HepG2 (cell line): ENCODE results near the gene ZNF17. TPM values are rescaled to one million over a fixed set of nuclear protein-coding genes. Genes with fewer than 3 reads are reported as not detected.

Experiments
- BHLHE40 ChIP-seq: IDR thresholded peaks from 2 replicates; pipeline ENCODE4 v1.6.1; 2011; ENCODE audit warnings: low read length, improper control_type of control experiment
- CHD2 ChIP-seq: IDR thresholded peaks from 2 replicates; pipeline ENCODE4 v1.6.1; 2011; ENCODE audit warnings: low read depth, low read length, improper control_type of control experiment
- HMG20B ChIP-seq: conservative IDR thresholded peaks from 2 replicates; pipeline ENCODE4 v1.6.1; 2016; ENCODE audit warnings: missing genetic modification reagents, missing compliant biosample characterization
- HOXA5 ChIP-seq: sonication (generic); formaldehyde crosslinking; IDR thresholded peaks from 2 replicates; pipeline ENCODE4 v1.4.0; 2020; ENCODE audit warnings: missing genetic modification reagents
- JARID2 ChIP-seq: sonication (generic); formaldehyde crosslinking; IDR thresholded peaks from 2 replicates; pipeline ENCODE4 v1.8.1; 2023; ENCODE audit warnings: missing genetic modification reagents, inconsistent platforms; ENCODE audit not compliant: insufficient replicate concordance
- JUN ChIP-seq: sonication (generic); formaldehyde crosslinking; IDR thresholded peaks from 2 replicates; pipeline ENCODE4 v1.4.0; 2020; ENCODE audit warnings: mild to moderate bottlenecking, missing genetic modification reagents
- MED13 ChIP-seq: sonication (generic); formaldehyde crosslinking; IDR thresholded peaks from 2 replicates; pipeline ENCODE4 v1.5.0; 2020; ENCODE audit warnings: missing genetic modification reagents
- NCOA5 ChIP-seq: sonication (generic); formaldehyde crosslinking; IDR thresholded peaks from 2 replicates; pipeline ENCODE4 v1.4.0; 2020; ENCODE audit warnings: missing genetic modification reagents
- SIN3B ChIP-seq: fragments of 150-350 bp; IDR thresholded peaks from 2 replicates; pipeline ENCODE4 v1.6.1; 2014; ENCODE audit warnings: low read length
- SMAD1 ChIP-seq: sonication (generic); formaldehyde crosslinking; IDR thresholded peaks from 2 replicates; pipeline ENCODE4 v1.4.0; 2020; ENCODE audit warnings: missing genetic modification reagents, low read depth, mild to moderate bottlenecking, borderline replicate concordance
- SRSF1 ChIP-seq: fragments of 200-400 bp; formaldehyde crosslinking; optimal IDR thresholded peaks from 2 replicates; pipeline ENCODE3; 2017; ENCODE audit warnings: mild to moderate bottlenecking, low read depth, low read length, moderate library complexity
- SRSF4 ChIP-seq: fragments of 200-400 bp; formaldehyde crosslinking; IDR thresholded peaks from one replicate; pipeline ENCODE4 v1.6.1; 2018; ENCODE audit warnings: mild to moderate bottlenecking, low read depth, low read length, moderate library complexity; ENCODE audit not compliant: poor library complexity, severe bottlenecking
- TBL1XR1 ChIP-seq: fragments of 150-350 bp; IDR thresholded peaks from 2 replicates; pipeline ENCODE4 v1.6.1; 2014; ENCODE audit warnings: borderline replicate concordance, low read length; ENCODE audit not compliant: partially characterized antibody
- TEAD2 ChIP-seq: sonication (generic); formaldehyde crosslinking; IDR thresholded peaks from 2 replicates; pipeline ENCODE4 v1.9.0; 2021; ENCODE audit warnings: missing genetic modification reagents
- TSC22D2 ChIP-seq: sonication (generic); formaldehyde crosslinking; IDR thresholded peaks from 2 replicates; pipeline ENCODE4 v1.5.1; 2020; ENCODE audit warnings: missing genetic modification reagents, mild to moderate bottlenecking, borderline replicate concordance
- ZFP90 ChIP-seq: sonication (generic); formaldehyde crosslinking; IDR thresholded peaks from 2 replicates; pipeline ENCODE4 v1.8.0; 2022; ENCODE audit warnings: missing genetic modification reagents, mild to moderate bottlenecking, inconsistent platforms, borderline replicate concordance
- ZKSCAN1 ChIP-seq: fragments of 150-350 bp; IDR thresholded peaks from 2 replicates; pipeline ENCODE4 v1.6.1; 2014; ENCODE audit warnings: low read length
- ZNF30 ChIP-seq: sonication (generic); formaldehyde crosslinking; IDR thresholded peaks from 2 replicates; pipeline ENCODE4 v1.5.0; 2020; ENCODE audit warnings: mild to moderate bottlenecking, missing genetic modification reagents
- ZNF546 ChIP-seq: sonication (generic); formaldehyde crosslinking; conservative IDR thresholded peaks from 2 replicates; pipeline ENCODE4 v1.8.1; 2023; ENCODE audit warnings: mild to moderate bottlenecking, missing genetic modification reagents
- ZNF547 ChIP-seq: sonication (generic); formaldehyde crosslinking; IDR thresholded peaks from 2 replicates; pipeline ENCODE4 v1.5.1; 2020; ENCODE audit warnings: mild to moderate bottlenecking, missing genetic modification reagents
- ZNF567 ChIP-seq: sonication (generic); formaldehyde crosslinking; IDR thresholded peaks from 2 replicates; pipeline ENCODE4 v1.8.1; 2023; ENCODE audit warnings: mild to moderate bottlenecking, missing genetic modification reagents, borderline replicate concordance
- ZNF629 ChIP-seq: sonication (generic); formaldehyde crosslinking; conservative IDR thresholded peaks from 2 replicates; pipeline ENCODE4 v1.5.0; 2020; ENCODE audit warnings: missing genetic modification reagents
- ZNF720 ChIP-seq: sonication (generic); formaldehyde crosslinking; IDR thresholded peaks from 2 replicates; pipeline ENCODE4 v1.4.0; 2020; ENCODE audit warnings: missing genetic modification reagents
- polyA plus RNA-seq, 8 experiments: library from polyadenylated mRNA; depleted of rRNA in 3 of 8; stranded (reverse) in 7 of 8; unstranded in 1 of 8; fragments of >200 nt; fragmentation: Illumina TruSeq in 4 of 8; extraction: Trizol in 4 of 8; gene quantifications; 2 replicates each; pipeline versions ENCODE4 v1.2.1 to v1.2.3, GENCODE V29; 2011 to 2016; ENCODE audit warnings: low read depth in 4 of 8, missing spikeins in 1 of 8, mixed read lengths in 1 of 8; ENCODE audit not compliant: insufficient read depth in 1 of 8
- total RNA-seq, 5 experiments: library from RNA; depleted of rRNA; stranded (reverse); fragments of >200 nt; fragmentation: Illumina TruSeq; extraction: Trizol; gene quantifications; 2 replicates each; pipeline ENCODE4 v1.2.3, GENCODE V29; 2016; ENCODE audit warnings: low read depth in 1 of 5
- TF ChIP-seq, protein P1 (sequence below): sonication (generic); formaldehyde crosslinking; IDR thresholded peaks from 2 replicates; pipeline ENCODE4 v1.8.0; 2022; ENCODE audit warnings: mild to moderate bottlenecking, missing genetic modification reagents, moderate library complexity
- TF ChIP-seq, protein P2 (sequence below): fragments of 450-650 bp; IDR thresholded peaks from 2 replicates; pipeline ENCODE4 v1.6.1; 2017
- TF ChIP-seq, protein P3 (sequence below): sonication (generic); formaldehyde crosslinking; IDR thresholded peaks from 2 replicates; pipeline ENCODE4 v1.5.1; 2020; ENCODE audit warnings: missing genetic modification reagents, mild to moderate bottlenecking, borderline replicate concordance
- TF ChIP-seq, protein P4 (sequence below): IDR thresholded peaks from 2 replicates; pipeline ENCODE4 v1.6.1; 2016; ENCODE audit warnings: mild to moderate bottlenecking

ZNF17 gene
- total and polyA plus RNA-seq, 2 of the 13 experiments (the other 11 are each of a cell fraction or from before 2014, with no cell fraction given) = 3.7 to 10.1 TPM

DNA sequence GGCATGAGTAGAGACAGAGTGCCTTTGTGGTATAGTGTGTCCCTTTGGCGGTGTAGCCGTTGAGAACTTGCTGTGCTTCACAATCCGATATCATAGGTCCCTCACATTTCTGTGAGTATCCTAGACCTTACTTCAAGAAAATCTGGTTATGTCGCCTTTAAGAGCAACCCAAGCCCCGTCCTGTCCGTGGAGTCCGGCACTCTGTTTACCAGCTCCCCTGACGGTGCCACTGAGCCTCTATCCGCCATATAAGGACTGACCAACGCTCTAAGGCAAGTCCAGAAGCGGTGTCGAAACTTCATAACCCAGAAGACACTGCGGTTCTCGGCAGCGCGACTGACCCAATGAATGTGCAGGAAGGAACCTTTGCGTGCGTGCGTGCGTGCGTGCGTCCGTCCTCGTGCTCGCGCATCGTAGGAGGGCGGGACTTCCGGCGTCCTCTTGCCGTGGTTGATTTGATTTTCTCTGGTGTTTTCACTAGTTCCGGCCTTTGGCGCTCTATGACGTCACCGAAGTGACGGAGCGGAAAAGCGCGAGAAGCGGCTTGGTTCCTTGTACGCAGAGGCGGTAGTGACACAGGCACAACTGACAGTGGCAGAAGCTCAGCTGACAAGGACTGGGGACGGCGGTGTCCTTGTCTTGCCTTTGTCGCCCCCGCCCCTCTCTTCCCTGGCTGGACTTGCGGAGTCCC is 47.8 kb upstream of the ZNF17 start, which contains the start of the genes TRAPPC2B and ZNF547 (continued):
- TF ChIP-seq SRSF4 (no peak), HOXA5 (no peak), ZNF546 (CRISPR knock-in tag) (no peak), NCOA5 (no peak), TSC22D2 (CRISPR knock-in tag) (no peak), ZFP90 (CRISPR knock-in tag) (no peak), SMAD1 (no peak), SRSF1 (peak; percentile 47), TEAD2 (no peak), CHD2 (peak; percentile 86), ZNF547 (CRISPR knock-in tag) (peak; percentile 48), ZNF720 (no peak), ZNF629 (CRISPR knock-in tag) (no peak), TBL1XR1 (peak; percentile 64), JARID2 (CRISPR knock-in tag) (no peak), BHLHE40 (peak; percentile 52), ZKSCAN1 (no peak), ZNF567 (CRISPR knock-in tag) (no peak), SIN3B (no peak), JUN (CRISPR knock-in tag) (peak; percentile 12; the same call in 1 of the 2 replicates), MED13 (CRISPR knock-in tag) (no peak), ZNF30 (CRISPR knock-in tag) (no peak), HMG20B (CRISPR knock-in tag) (no peak)
- TF ChIP-seq, protein P1, sequence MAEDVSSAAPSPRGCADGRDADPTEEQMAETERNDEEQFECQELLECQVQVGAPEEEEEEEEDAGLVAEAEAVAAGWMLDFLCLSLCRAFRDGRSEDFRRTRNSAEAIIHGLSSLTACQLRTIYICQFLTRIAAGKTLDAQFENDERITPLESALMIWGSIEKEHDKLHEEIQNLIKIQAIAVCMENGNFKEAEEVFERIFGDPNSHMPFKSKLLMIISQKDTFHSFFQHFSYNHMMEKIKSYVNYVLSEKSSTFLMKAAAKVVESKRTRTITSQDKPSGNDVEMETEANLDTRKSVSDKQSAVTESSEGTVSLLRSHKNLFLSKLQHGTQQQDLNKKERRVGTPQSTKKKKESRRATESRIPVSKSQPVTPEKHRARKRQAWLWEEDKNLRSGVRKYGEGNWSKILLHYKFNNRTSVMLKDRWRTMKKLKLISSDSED (CRISPR knock-in tag) = no peak
- TF ChIP-seq, protein P2, sequence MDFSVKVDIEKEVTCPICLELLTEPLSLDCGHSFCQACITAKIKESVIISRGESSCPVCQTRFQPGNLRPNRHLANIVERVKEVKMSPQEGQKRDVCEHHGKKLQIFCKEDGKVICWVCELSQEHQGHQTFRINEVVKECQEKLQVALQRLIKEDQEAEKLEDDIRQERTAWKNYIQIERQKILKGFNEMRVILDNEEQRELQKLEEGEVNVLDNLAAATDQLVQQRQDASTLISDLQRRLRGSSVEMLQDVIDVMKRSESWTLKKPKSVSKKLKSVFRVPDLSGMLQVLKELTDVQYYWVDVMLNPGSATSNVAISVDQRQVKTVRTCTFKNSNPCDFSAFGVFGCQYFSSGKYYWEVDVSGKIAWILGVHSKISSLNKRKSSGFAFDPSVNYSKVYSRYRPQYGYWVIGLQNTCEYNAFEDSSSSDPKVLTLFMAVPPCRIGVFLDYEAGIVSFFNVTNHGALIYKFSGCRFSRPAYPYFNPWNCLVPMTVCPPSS = no peak
- TF ChIP-seq, protein P3, sequence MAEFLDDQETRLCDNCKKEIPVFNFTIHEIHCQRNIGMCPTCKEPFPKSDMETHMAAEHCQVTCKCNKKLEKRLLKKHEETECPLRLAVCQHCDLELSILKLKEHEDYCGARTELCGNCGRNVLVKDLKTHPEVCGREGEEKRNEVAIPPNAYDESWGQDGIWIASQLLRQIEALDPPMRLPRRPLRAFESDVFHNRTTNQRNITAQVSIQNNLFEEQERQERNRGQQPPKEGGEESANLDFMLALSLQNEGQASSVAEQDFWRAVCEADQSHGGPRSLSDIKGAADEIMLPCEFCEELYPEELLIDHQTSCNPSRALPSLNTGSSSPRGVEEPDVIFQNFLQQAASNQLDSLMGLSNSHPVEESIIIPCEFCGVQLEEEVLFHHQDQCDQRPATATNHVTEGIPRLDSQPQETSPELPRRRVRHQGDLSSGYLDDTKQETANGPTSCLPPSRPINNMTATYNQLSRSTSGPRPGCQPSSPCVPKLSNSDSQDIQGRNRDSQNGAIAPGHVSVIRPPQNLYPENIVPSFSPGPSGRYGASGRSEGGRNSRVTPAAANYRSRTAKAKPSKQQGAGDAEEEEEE (CRISPR knock-in tag) = no peak
- TF ChIP-seq, protein P4, sequence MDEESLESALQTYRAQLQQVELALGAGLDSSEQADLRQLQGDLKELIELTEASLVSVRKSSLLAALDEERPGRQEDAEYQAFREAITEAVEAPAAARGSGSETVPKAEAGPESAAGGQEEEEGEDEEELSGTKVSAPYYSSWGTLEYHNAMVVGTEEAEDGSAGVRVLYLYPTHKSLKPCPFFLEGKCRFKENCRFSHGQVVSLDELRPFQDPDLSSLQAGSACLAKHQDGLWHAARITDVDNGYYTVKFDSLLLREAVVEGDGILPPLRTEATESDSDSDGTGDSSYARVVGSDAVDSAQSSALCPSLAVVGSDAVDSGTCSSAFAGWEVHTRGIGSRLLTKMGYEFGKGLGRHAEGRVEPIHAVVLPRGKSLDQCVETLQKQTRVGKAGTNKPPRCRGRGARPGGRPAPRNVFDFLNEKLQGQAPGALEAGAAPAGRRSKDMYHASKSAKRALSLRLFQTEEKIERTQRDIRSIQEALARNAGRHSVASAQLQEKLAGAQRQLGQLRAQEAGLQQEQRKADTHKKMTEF (CRISPR knock-in tag) = peak; percentile 79
